Mesendoderm (in vitro differentiated cells): Measurements from ENCODE around the gene ADARB2.

ENCODE experiments used
- DNase-seq: peaks from one replicate; pipeline ENCODE4 v3.0.0; 2013
- H2AK5ac ChIP-seq: 2 replicates; pipeline ENCODE4 v1.6.1; 2013; ENCODE audit warnings: low read length, inconsistent platforms
- H2BK120ac ChIP-seq: 2 replicates; pipeline ENCODE4 v1.6.1; 2013; ENCODE audit warnings: low read depth, mild to moderate bottlenecking, low read length, moderate library complexity, mixed read lengths
- H2BK15ac ChIP-seq: replicated peaks from 2 replicates; pipeline ENCODE4 v1.6.1; 2013; ENCODE audit warnings: low read depth, mild to moderate bottlenecking, moderate library complexity
- H2BK5ac ChIP-seq: 2 replicates; pipeline ENCODE4 v1.6.1; 2013; ENCODE audit warnings: low read length, inconsistent platforms
- H3K18ac ChIP-seq: 2 replicates; pipeline ENCODE4 v1.6.1; 2013; ENCODE audit warnings: mild to moderate bottlenecking, low read length, mixed read lengths
- H3K23ac ChIP-seq: one replicate; pipeline ENCODE4 v1.6.1; 2013; ENCODE audit warnings: low read length
- H3K27ac ChIP-seq: 2 replicates; pipeline ENCODE4 v1.5.1; 2013; ENCODE audit warnings: low read depth, mild to moderate bottlenecking, inconsistent platforms, low read length, moderate library complexity
- H3K27me3 ChIP-seq: 2 replicates; pipeline ENCODE4 v1.6.1; 2013; ENCODE audit warnings: low read length, control low read depth, mild to moderate bottlenecking, inconsistent platforms; ENCODE audit not compliant: insufficient read depth, poor library complexity
- H3K36me3 ChIP-seq: 2 replicates; pipeline ENCODE4 v1.6.1; 2013; ENCODE audit warnings: low read length, inconsistent platforms; ENCODE audit not compliant: control insufficient read depth, insufficient read depth
- H3K4ac ChIP-seq: one replicate; pipeline ENCODE4 v1.6.1; 2013; ENCODE audit warnings: low read depth, mild to moderate bottlenecking, low read length, moderate library complexity
- H3K4me1 ChIP-seq: 2 replicates; pipeline ENCODE4 v1.6.1; 2013; ENCODE audit warnings: low read depth, low read length, inconsistent platforms; ENCODE audit not compliant: control insufficient read depth
- H3K4me2 ChIP-seq: 2 replicates; pipeline ENCODE4 v1.6.1; 2013; ENCODE audit warnings: low read length
- H3K4me3 ChIP-seq: 2 replicates; pipeline ENCODE4 v1.5.1; 2013; ENCODE audit warnings: mild to moderate bottlenecking, low read length
- H3K56ac ChIP-seq: one replicate; pipeline ENCODE4 v1.6.1; 2013; ENCODE audit warnings: low read length
- H3K79me1 ChIP-seq: 2 replicates; pipeline ENCODE4 v1.6.1; 2013; ENCODE audit warnings: low read length, inconsistent platforms
- H3K79me2 ChIP-seq: 2 replicates; pipeline ENCODE4 v1.6.1; 2013; ENCODE audit warnings: mild to moderate bottlenecking, low read length; ENCODE audit not compliant: control insufficient read depth, insufficient read depth
- H3K9ac ChIP-seq: 2 replicates; pipeline ENCODE4 v1.6.1; 2013; ENCODE audit warnings: low read length, inconsistent platforms
- H4K5ac ChIP-seq: one replicate; pipeline ENCODE4 v1.6.1; 2013; ENCODE audit warnings: low read length
- H4K8ac ChIP-seq: one replicate; pipeline ENCODE4 v1.6.1; 2013; ENCODE audit warnings: low read depth, mild to moderate bottlenecking, control low read depth, low read length, moderate library complexity
- WGBS: extraction: QIAGEN DNeasy Blood & Tissue Kit; methylation state at CpG from one replicate; pipeline ENCODE4 v1.1.7; 2013; ENCODE audit warnings: low lambda C conversion rate, missing lambda C conversion rate; ENCODE audit not compliant: insufficient coverage; ENCODE audit errors: extremely low coverage; 5-methylcytosine and 5-hydroxymethylcytosine counted together

The ADARB2 gene

GRCh38 chr10:1378473-1378872, 358.9 kb downstream of the ADARB2 start:
- Histone ChIP-seq H3K18ac (no peak overlapping the region), H4K8ac (no peak overlapping the region), H3K79me1 (no peaks in the 10 kb centered on the region), H4K5ac (no peak overlapping the region), H3K4me3 (no peak overlapping the region), H3K56ac (no peak overlapping the region), H2BK5ac (no peak overlapping the region), H3K27ac (no peak overlapping the region), H3K27me3 (no peaks in the 10 kb centered on the region), H3K9ac (no peak overlapping the region), H2AK5ac (no peak overlapping the region), H3K36me3 (no peaks in the 10 kb centered on the region), H3K4me1 (no peaks in the 10 kb centered on the region), H3K4ac (no peak overlapping the region), H3K79me2 (no peaks in the 10 kb centered on the region), H3K23ac (no peak overlapping the region), H2BK120ac (no peak overlapping the region), H2BK15ac (no peak overlapping the region), H3K4me2 (no peak overlapping the region)
- no CpG with 5 or more reads among the region's 2 CpGs for WGBS
- no peak for DNase-seq

GRCh38 chr10:1377740-1378397, 359.5 kb downstream of the ADARB2 start:
- no peak overlapping the region for H3K27ac ChIP-seq
- no peak overlapping the region for H2BK5ac ChIP-seq
- H2AK5ac ChIP-seq: no peak overlapping the region
- H3K79me2 ChIP-seq: no peaks in the 10 kb centered on the region
- H3K27me3 ChIP-seq: no peaks in the 10 kb centered on the region
- no peak overlapping the region for H3K4me2 ChIP-seq
- no peak overlapping the region for H3K18ac ChIP-seq
- H3K23ac ChIP-seq: no peak overlapping the region
- DNase-seq: no peak
- no peak overlapping the region for H3K56ac ChIP-seq
- no CpG with 5 or more reads among the region's 14 CpGs for WGBS
- H4K8ac ChIP-seq: no peak overlapping the region
- no peak overlapping the region for H3K9ac ChIP-seq
- no peak overlapping the region for H2BK120ac ChIP-seq
- no peaks in the 10 kb centered on the region for H3K36me3 ChIP-seq
- H2BK15ac ChIP-seq: no peak overlapping the region
- H3K4me3 ChIP-seq: no peak overlapping the region
- no peak overlapping the region for H4K5ac ChIP-seq
- H3K4ac ChIP-seq: no peak overlapping the region
- H3K79me1 ChIP-seq: no peaks in the 10 kb centered on the region
- H3K4me1 ChIP-seq: no peaks in the 10 kb centered on the region

GRCh38 chr10:1377231-1377630, 360.1 kb downstream of the ADARB2 start:
- Histone ChIP-seq H4K8ac (no peak overlapping the region), H3K4ac (no peak overlapping the region), H3K18ac (no peak overlapping the region), H3K79me2 (no peaks in the 10 kb centered on the region), H3K4me3 (no peak overlapping the region), H2BK15ac (no peak overlapping the region), H3K27ac (no peak overlapping the region), H3K23ac (no peak overlapping the region), H3K4me1 (no peaks in the 10 kb centered on the region), H3K27me3 (no peaks in the 10 kb centered on the region), H3K36me3 (no peaks in the 10 kb centered on the region), H3K56ac (no peak overlapping the region), H4K5ac (no peak overlapping the region), H3K9ac (no peak overlapping the region), H2BK5ac (no peak overlapping the region), H2AK5ac (no peak overlapping the region), H2BK120ac (no peak overlapping the region), H3K79me1 (no peaks in the 10 kb centered on the region), H3K4me2 (no peak overlapping the region)
- WGBS: no CpG with 5 or more reads among the region's 6 CpGs
- no peak for DNase-seq

GRCh38 chr10:1376384-1376945, 360.9 kb downstream of the ADARB2 start:
- Histone ChIP-seq H3K18ac (no peak overlapping the region), H2AK5ac (no peak overlapping the region), H3K4me3 (no peak overlapping the region), H4K8ac (no peak overlapping the region), H3K9ac (no peak overlapping the region), H3K79me1 (no peaks in the 10 kb centered on the region), H3K79me2 (no peaks in the 10 kb centered on the region), H3K27me3 (no peaks in the 10 kb centered on the region), H3K56ac (no peak overlapping the region), H2BK5ac (no peak overlapping the region), H3K23ac (no peak overlapping the region), H3K36me3 (no peaks in the 10 kb centered on the region), H2BK120ac (no peak overlapping the region), H4K5ac (no peak overlapping the region), H3K4ac (no peak overlapping the region), H3K4me2 (no peak overlapping the region), H3K4me1 (no peaks in the 10 kb centered on the region), H3K27ac (no peak overlapping the region), H2BK15ac (no peak overlapping the region)
- no peak for DNase-seq
- no CpG with 5 or more reads among the region's 11 CpGs for WGBS

- Histone ChIP-seq H3K27ac (no peak overlapping the region), H3K79me1 (no peaks in the 10 kb centered on the region), H3K79me2 (no peaks in the 10 kb centered on the region), H2BK120ac (no peak overlapping the region), H4K5ac (no peak overlapping the region), H3K23ac (no peak overlapping the region), H4K8ac (no peak overlapping the region), H3K36me3 (no peaks in the 10 kb centered on the region), H2BK15ac (no peak overlapping the region), H3K4ac (no peak overlapping the region), H3K4me2 (no peak overlapping the region), H3K18ac (no peak overlapping the region), H3K4me1 (no peaks in the 10 kb centered on the region), H3K4me3 (no peak overlapping the region), H3K9ac (no peak overlapping the region), H2BK5ac (no peak overlapping the region), H3K56ac (no peak overlapping the region), H3K27me3 (no peaks in the 10 kb centered on the region), H2AK5ac (no peak overlapping the region)
- WGBS: no CpG with 5 or more reads among the region's 27 CpGs
- no peak for DNase-seq
Measured at GRCh38 chr10:1375346-1376170, 361.8 kb downstream of the ADARB2 start.
